Measurements from ENCODE around the gene LRRC32. TPM values are rescaled to one million over a fixed set of nuclear protein-coding genes. Genes with fewer than 3 reads are reported as not detected.

Gene LRRC32
- total RNA-seq, 2 experiments from 2014 or later: 5.5 to 25.3 TPM

GRCh38 chr11:76661306-76661751 lies 9.2 kb downstream of the LRRC32 start:
- no peaks in the 10 kb centered on the region for H3K9me2 ChIP-seq (ENCODE audit: insufficient read depth, low read length)
- H3K79me2 ChIP-seq (ENCODE audit: insufficient read depth, low read depth, low read length): peaks cover 3% of the 10 kb centered on the region; the same call in 1 of the 2 replicates
- no peaks in the 10 kb centered on the region for H4K20me1 ChIP-seq (ENCODE audit: insufficient read depth, low read length)
- DNase-seq (ENCODE audit: low spot score): no peak
- H3K4me2 ChIP-seq (ENCODE audit: low read length): no peak overlapping the region
- no TSS peak for BruUV-seq (replicated peaks)
- TF ChIP-seq CTCF (conservative IDR thresholded peaks at IDR 0.05; ENCODE audit: low read length) (no peak), EZH2phosphoT487 (IDR thresholded peaks at IDR 0.05; ENCODE audit: borderline replicate concordance, low read depth, low read length) (no peak)
- H3K9me3 ChIP-seq (ENCODE audit: low read length): no peaks in the 10 kb centered on the region
- peaks cover 71% of the 10 kb centered on the region for H3K36me3 ChIP-seq (ENCODE audit: insufficient read depth, low read length)
- intact Hi-C loops (cut with micrococcal nuclease; ENCODE audit: unreplicated experiment): no loop called here
- peaks cover 40% of the 10 kb centered on the region for H3K4me1 ChIP-seq (ENCODE audit: insufficient read depth, low read length, poor library complexity, severe bottlenecking)
- CTCF ChIA-PET (ENCODE audit: unreplicated experiment): no interaction called here
- H2AFZ ChIP-seq (ENCODE audit: low read length): no peak overlapping the region
- H3K27ac ChIP-seq (ENCODE audit: low read depth, low read length, poor library complexity, severe bottlenecking): no peak overlapping the region
- POLR2A ChIA-PET: no interaction called here
- H3K4me3 ChIP-seq (ENCODE audit: low read depth, low read length, poor library complexity, severe bottlenecking): no peak overlapping the region

- DNase-seq (ENCODE audit: low spot score): no peak
- POLR2A ChIA-PET: no interaction called here
Measured at GRCh38 chr11:76660533-76661305, 9.8 kb downstream of the LRRC32 start.

More at GRCh38 chr11:76660533-76661305, 9.8 kb downstream of the LRRC32 start:
- CTCF ChIA-PET (ENCODE audit: unreplicated experiment): interaction anchor here (0.6 kb wide), 1 partner anchor 14 kb away, joined by 3 read pairs; no protein-coding TSS in a partner anchor
- Histone ChIP-seq H2AFZ (ENCODE audit: low read length) (no peak overlapping the region), H3K4me2 (ENCODE audit: low read length) (no peak overlapping the region), H3K4me3 (ENCODE audit: low read depth, low read length, poor library complexity, severe bottlenecking) (no peak overlapping the region), H3K27ac (ENCODE audit: low read depth, low read length, poor library complexity, severe bottlenecking) (no peak overlapping the region), H3K79me2 (ENCODE audit: insufficient read depth, low read depth, low read length) (peaks cover under 1% of the 10 kb centered on the region; the same call in 1 of the 2 replicates), H3K9me2 (ENCODE audit: insufficient read depth, low read length) (no peaks in the 10 kb centered on the region), H4K20me1 (ENCODE audit: insufficient read depth, low read length) (no peaks in the 10 kb centered on the region), H3K9me3 (ENCODE audit: low read length) (no peaks in the 10 kb centered on the region), H3K4me1 (ENCODE audit: insufficient read depth, low read length, poor library complexity, severe bottlenecking) (peaks cover 34% of the 10 kb centered on the region), H3K36me3 (ENCODE audit: insufficient read depth, low read length) (peaks cover 71% of the 10 kb centered on the region)
- BruUV-seq (replicated peaks): no TSS peak
- intact Hi-C loops (cut with micrococcal nuclease; ENCODE audit: unreplicated experiment): no loop called here
- no peak for TF ChIP-seq EZH2phosphoT487 (IDR thresholded peaks at IDR 0.05; ENCODE audit: borderline replicate concordance, low read depth, low read length)
- TF ChIP-seq CTCF (conservative IDR thresholded peaks at IDR 0.05; ENCODE audit: low read length): no peak

All from OCI-LY7 (cell line).